GM19328 (cell line): Measurements from ENCODE around the gene HDAC3.

ENCODE experiments used
- ATAC-seq: cut with Tn5 transposase; IDR thresholded peaks from one replicate; pipeline ENCODE4 v1.9.1; 2021; ENCODE audit warnings: mild to moderate bottlenecking, moderate library complexity; ENCODE audit not compliant: unreplicated experiment

HDAC3 gene

GRCh38 chr5:141605523-141606277, 30.9 kb downstream of the HDAC3 start:
- ATAC-seq: peak; percentile 94

GRCh38 chr5:141603923-141604717, 32.5 kb downstream of the HDAC3 start:
- no peak for ATAC-seq

DNA sequence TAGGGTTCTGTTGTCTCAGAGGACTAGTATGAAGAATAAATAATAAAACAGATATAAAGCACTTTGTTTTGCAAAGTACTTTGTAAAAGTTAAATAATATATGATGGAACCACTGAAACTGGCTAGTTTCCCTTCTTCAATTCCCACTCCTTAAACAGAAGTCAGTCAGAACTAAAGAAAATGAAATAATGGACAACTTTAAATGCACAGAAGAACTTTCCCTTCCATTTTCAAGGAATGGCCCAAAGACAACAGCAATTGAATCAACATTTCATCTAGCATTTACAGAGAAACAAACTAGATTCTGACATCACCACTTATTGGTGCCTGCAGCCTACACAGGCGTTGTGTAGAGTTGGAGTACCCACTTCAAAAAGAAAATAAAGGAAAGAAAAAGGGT, 34.0 kb downstream of the HDAC3 start:
- no peak for ATAC-seq

DNA sequence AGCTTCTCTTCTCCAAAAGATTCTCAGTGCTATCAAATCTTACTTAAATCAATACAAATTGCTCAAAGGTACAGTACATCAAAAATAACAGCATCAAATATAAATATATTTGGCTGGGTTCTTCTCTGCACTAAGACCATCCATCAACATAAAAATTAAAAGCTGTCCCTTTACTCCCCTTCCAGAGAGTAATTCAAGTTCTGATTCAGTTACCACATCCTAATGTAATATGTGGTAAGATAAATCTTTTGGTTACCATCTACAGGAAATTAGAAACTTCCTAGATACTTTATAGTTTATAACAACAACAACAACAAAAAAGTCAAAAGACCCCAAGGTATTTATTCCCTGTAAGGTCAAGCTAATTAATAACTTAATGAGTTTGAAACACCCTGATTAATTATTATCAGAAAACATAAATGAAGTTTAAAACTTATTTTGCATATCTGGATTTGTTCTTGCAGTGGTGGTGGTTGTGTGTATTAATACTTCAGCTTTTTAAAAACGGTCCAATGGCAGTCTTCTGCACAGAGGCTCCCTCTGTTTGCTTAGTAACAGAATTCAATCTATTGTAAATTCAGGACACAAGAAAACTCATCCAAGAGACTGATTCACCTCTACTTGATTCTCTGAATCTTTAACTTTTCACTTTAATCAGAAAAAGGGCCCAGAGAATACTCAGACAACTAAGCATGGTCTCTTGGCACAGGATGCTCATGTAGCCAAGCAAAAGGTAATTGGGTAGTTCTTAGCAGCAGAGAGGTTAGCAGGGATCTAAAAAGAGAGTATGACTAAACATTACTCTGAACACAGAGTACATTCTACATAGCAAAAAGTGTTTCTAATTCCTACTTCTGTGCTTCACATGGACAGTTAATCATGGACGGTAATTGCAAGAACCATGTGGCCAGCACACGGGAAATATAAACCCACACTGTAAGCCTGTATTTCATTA, 38.0 kb downstream of the HDAC3 start:
- ATAC-seq: no peak

DNA sequence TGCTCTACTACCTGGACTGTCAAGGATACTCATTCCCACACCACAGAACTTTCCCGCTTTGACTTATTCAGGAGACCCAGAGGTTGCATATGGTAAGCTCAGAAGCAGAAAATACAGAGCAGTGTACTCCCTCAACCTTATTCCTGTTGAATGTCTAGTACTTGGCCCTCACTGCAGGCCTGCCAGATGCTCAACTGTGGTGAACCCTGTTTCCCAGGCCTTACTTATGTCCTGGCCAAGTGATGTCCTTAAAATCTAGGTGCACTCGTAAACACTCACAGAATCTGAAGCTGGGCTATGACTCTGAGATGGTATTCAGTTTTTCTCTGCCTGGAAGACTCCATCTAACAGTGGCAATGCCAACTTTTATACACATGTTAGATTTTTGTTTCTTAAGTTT, 38.8 kb downstream of the HDAC3 start:
- ATAC-seq: no peak

- ATAC-seq: no peak
Observed at GRCh38 chr5:141597394-141597793, 39.3 kb downstream of the HDAC3 start.

DNA sequence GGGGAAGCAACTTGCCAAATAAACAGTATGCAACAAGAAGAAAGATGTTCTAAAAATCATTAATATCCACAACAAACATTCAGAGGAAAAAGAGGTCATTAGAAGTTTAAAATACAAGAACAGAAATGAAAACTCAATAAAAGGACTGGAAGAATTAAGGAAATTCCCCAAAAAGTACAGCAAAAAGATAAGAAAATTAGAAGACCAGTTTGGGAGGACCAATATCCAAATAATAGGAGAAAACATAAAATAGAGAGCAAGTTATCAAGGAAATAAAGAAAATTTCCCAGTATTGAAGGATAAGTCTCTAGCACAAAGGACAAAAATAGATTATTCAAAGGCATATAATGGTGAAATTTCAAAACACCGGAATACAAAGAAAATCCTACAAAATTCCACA, 39.8 kb downstream of the HDAC3 start:
- ATAC-seq: no peak

DNA sequence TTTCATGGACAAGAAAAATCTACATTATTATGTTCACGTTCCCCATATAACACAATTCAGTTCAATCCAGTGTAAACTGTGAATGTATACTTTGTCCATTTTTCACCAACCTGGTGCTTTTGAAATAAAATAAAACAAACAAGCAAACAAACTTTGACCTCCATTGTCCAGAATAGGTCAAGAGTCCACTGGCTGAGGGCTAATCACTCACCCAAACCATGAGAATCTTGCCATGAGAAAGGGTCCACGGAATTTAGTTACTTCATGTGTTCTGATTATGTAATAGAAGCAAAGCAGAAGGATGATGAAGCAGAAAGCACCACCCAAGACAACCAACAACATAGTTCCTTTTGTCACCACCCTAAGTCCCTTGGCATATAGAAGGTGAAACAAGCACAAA, 46.5 kb downstream of the HDAC3 start:
- ATAC-seq: no peak

DNA sequence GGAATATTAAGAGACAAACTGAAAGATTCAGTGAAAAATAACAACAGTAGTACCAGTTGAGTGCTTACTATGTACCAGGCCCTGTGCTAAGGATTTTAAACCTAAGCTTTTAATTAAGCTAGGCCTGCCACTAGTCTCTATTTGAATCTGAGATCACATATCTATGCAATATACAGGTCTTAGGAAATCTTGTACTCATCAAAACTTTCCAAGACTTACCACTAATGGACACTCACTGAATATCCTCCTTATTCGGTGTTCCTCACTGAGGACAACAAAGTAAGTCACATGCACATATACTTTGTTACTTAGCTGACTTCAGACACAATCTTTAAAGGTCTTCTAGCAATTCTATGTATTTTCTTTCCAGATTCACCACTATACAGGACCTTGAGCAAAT, 50.4 kb downstream of the HDAC3 start:
- no peak for ATAC-seq

DNA sequence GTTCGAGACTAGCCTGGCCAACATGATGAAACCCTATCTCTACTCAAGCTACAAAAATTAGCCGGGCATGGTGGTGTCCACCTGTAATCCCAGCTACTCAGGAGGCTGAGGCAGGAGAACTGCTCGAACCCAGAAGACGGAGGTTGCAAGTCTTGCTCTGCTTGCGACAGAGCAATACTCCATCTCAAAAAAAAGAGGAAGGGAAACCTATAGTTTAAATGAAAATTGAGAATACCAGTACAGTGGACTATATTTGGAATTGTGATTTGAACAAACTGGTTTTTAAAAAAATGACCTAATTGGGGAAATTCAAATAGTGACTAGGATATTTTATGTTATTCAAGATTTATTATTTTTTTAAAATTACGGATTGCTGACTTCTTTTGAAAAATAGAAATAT, 51.1 kb downstream of the HDAC3 start:
- no peak for ATAC-seq

GRCh38 chr5:141574122-141574510, 62.5 kb downstream of the HDAC3 start:
- no peak for ATAC-seq

- no peak for ATAC-seq
Observed at GRCh38 chr5:141573489-141574121, 63.0 kb downstream of the HDAC3 start.
